ENCODE results near the gene DCAF8. TPM values are rescaled to one million over a fixed set of nuclear protein-coding genes. Genes with fewer than 3 reads are reported as not detected.
"Not testable (repeated sequence)": the region's sequence is repeated elsewhere in the genome, so short reads cannot be mapped to it uniquely, and the experiment has no call there.

DCAF8 gene
- total and polyA plus RNA-seq, 2 of the 4 experiments (the other 2 are of a cell fraction) = 83.3 to 83.8 TPM

DNA sequence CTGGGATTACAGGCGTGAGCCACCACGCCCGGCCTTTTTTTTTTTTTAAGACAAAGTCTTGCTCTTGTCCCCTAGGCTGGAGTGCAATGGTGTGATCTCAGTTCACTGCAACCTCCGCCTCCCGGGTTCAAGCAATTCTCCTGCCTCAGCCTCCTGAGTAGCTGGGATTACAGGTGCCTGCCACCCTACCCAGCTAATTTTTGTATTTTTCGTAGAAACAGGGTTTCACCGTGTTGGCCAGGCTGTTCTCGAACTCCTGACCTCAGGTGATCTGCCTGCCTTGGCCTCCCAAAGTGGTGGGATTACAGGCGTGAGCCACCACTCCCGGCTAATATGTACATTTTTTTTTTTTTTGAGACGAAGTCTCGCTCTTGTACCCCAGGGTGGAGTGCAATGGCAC is 25.4 kb upstream of the DCAF8 start:
- H3K27me3 ChIP-seq (ENCODE audit: control insufficient read depth, insufficient read depth, low read length); DNase-seq; H3K4me2 ChIP-seq (ENCODE audit: low read depth, low read length); POLR2A ChIA-PET (ENCODE audit: unreplicated experiment); H2BK15ac ChIP-seq (ENCODE audit: low read depth, low read length); H3K56ac ChIP-seq (ENCODE audit: extremely low read depth, insufficient read depth, low read length); H2BK20ac ChIP-seq (ENCODE audit: low read depth, low read length); H3K4ac ChIP-seq (ENCODE audit: low read depth, low read length); H3K9me3 ChIP-seq (ENCODE audit: control insufficient read depth, insufficient read depth, low read length); dilution Hi-C loops (cut with HindIII; ENCODE audit: low sequenced_read_pairs, unreplicated experiment); H3K18ac ChIP-seq (ENCODE audit: low read depth, low read length); H3K23ac ChIP-seq (ENCODE audit: low read depth, low read length); H3K9ac ChIP-seq (ENCODE audit: low read depth, low read length); H2BK5ac ChIP-seq (ENCODE audit: low read depth, low read length, poor library complexity, severe bottlenecking); H3K14ac ChIP-seq (replicated peaks; ENCODE audit: low read depth, low read length); H3K9me1 ChIP-seq (ENCODE audit: insufficient read depth, low read length); H2AFZ ChIP-seq (replicated peaks; ENCODE audit: low read length, poor library complexity); in situ Hi-C loops (cut with MboI; ENCODE audit: low sequenced_read_pairs); H3K4me1 ChIP-seq (ENCODE audit: control insufficient read depth, insufficient read depth, low read length); H2BK120ac ChIP-seq (ENCODE audit: low read depth, low read length); H2AK5ac ChIP-seq (ENCODE audit: low read depth, low read length); intact Hi-C loops (cut with micrococcal nuclease); H4K5ac ChIP-seq (ENCODE audit: low read depth, low read length); H2AK9ac ChIP-seq (replicated peaks; ENCODE audit: low read depth, low read length, poor library complexity); H3K27ac ChIP-seq (ENCODE audit: insufficient read depth, low read length); BruUV-seq (replicated peaks); ATAC-seq (ENCODE audit: low read depth); H4K91ac ChIP-seq (ENCODE audit: insufficient read depth, low read depth, low read length); H4K8ac ChIP-seq (ENCODE audit: low read depth in 2 of 2, low read length in 2 of 2); H3K4me3 ChIP-seq (ENCODE audit: insufficient read depth, low read depth, low read length): not testable (repeated sequence)
- CTCF ChIA-PET = interaction anchor here (0.6 to 1.0 kb wide), 4 partner anchors 14 to 179 kb away, joined by 3 to 6 read pairs (median 4); no protein-coding TSS in a partner anchor
- no CpG with 5 or more reads among the region's 12 CpGs for WGBS, 2 experiments (ENCODE audit: extremely low coverage in 2 of 2, insufficient read length in 1 of 2)
- peaks cover 27 to 36% of the 10 kb centered on the region in 2 experiments for H3K79me1 ChIP-seq (ENCODE audit: low read depth in 1 of 2, low read length in 2 of 2)
- peaks cover 34% of the 10 kb centered on the region for H3K36me3 ChIP-seq (ENCODE audit: control insufficient read depth, insufficient read depth, low read length)
- peaks cover 16% of the 10 kb centered on the region; the same call in 1 of the 2 replicates for H4K20me1 ChIP-seq (ENCODE audit: insufficient read depth, low read length)

Measured in IMR-90 (cell line).